Lower lobe of right lung (tissue), 2 donors: ENCODE data around the gene BLTP2. TPM values are rescaled to one million over a fixed set of nuclear protein-coding genes. Genes with fewer than 3 reads are reported as not detected.

Experiments
- ATAC-seq, 2 donors: fragments of 200-7000 bp; cut with Tn5 transposase; one replicate each; pipeline ENCODE4 v1.9.1; 2020 to 2022; ENCODE audit warnings: mild to moderate bottlenecking in 2 of 2, moderate library complexity in 2 of 2
- DNase-seq: peaks from one replicate; pipeline ENCODE4 v3.0.0-alpha.2; 2020
- H3K27ac ChIP-seq: fragments of 200-600 bp; one replicate; pipeline ENCODE4 v1.8.0; 2022
- H3K27me3 ChIP-seq: fragments of 200-600 bp; one replicate; pipeline ENCODE4 v1.8.0; 2022; ENCODE audit warnings: low read depth
- H3K36me3 ChIP-seq: fragments of 200-600 bp; one replicate; pipeline ENCODE4 v1.8.0; 2022; ENCODE audit warnings: mild to moderate bottlenecking
- H3K4me1 ChIP-seq: fragments of 200-600 bp; one replicate; pipeline ENCODE4 v1.8.0; 2022
- H3K4me3 ChIP-seq: fragments of 200-600 bp; one replicate; pipeline ENCODE4 v1.8.0; 2022; ENCODE audit warnings: mild to moderate bottlenecking
- H3K9me3 ChIP-seq: fragments of 200-600 bp; one replicate; pipeline ENCODE4 v1.8.0; 2022
- CTCF ChIP-seq: fragments of 200-600 bp; IDR thresholded peaks from one replicate; pipeline ENCODE4 v1.8.0; 2022; ENCODE audit warnings: antibody characterized with exemption, mild to moderate bottlenecking
- intact Hi-C: fragments of 100-400 bp; cut with DNase I; formaldehyde crosslinking; loops from one replicate; pipeline ENCODE4 v1.11.0; 2022
- long read RNA-seq: library from polyadenylated mRNA; unstranded; transcript quantifications from one replicate; pipeline ENCODE4 v2.0.0, GENCODE V29; 2021
- total RNA-seq: library from RNA; stranded (reverse); fragmentation: NEBNext Ultra II Directional; extraction: Animal tissue kit (Norgen Biotek cat#: 25700); gene quantifications from one replicate; pipeline ENCODE4 v1.2.1, GENCODE V29; 2021
- donor health status: DM: no; HTN: yes; CAD: no; lungs with severe emphysema.

The BLTP2 gene
- total RNA-seq = 138 TPM
- long read RNA-seq, full-length matches to known transcripts = 12 of 80 reads
- long read RNA-seq, partial matches to known transcripts = 58 of 80 reads
- long read RNA-seq, other reads (novel, unspliced or antisense) = 10 of 80 reads

- Histone ChIP-seq H3K36me3 (peaks cover 56% of the 10 kb centered on the region), H3K4me3 (peak within 1 kb of the TSS; percentile 88)
These were observed at the start of gene BLTP2 for GRCh38 chr17:28644787-28645575. Gene BLTP2, minus strand, starts transcription at chr17:28645158. Its CDS starts 102 bp downstream, at chr17:28645056.

DNA sequence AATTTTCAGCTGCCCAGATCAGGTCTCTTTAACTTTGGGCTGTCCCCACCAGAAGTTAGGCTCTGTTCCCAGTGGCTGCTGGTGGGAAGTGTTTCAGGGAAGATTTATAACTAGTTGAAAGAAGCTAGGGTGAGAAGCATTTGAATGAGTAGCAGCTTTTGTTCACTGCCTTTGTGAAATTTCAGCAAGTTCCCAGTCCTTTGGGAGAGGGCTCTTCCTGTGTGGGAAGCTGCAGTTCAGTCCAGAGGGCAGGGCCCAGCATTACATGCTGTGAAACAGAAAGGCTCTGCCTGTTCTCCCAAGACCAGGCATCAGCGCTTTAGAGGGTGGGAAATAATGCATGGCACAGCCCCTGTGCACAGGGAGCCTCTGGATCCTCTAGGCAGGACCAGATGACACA is 48.9 kb upstream of the BLTP2 start:
- no peaks in the 10 kb centered on the region for H3K4me1 ChIP-seq
- intact Hi-C loops = no loop called here
- DNase-seq (peak; percentile 6), ATAC-seq (no peak)
- no peak overlapping the region for H3K4me3 ChIP-seq
- TF ChIP-seq CTCF = no peak
- peaks cover 100% of the 10 kb centered on the region for H3K36me3 ChIP-seq
- no peaks in the 10 kb centered on the region for H3K9me3 ChIP-seq
- H3K27me3 ChIP-seq = no peaks in the 10 kb centered on the region
- H3K27ac ChIP-seq = no peak overlapping the region

More at GRCh38 chr17:28644787-28645575, at the start of gene BLTP2:
- ATAC-seq = peak; percentile 99
- intact Hi-C loops = no loop called here
- DNase-seq = peak; percentile 98
- Histone ChIP-seq H3K9me3 (no peaks in the 10 kb centered on the region), H3K27me3 (no peaks in the 10 kb centered on the region), H3K4me1 (peaks cover 41% of the 10 kb centered on the region), H3K27ac (peak within 1 kb of the TSS; percentile 95)
- no peak for TF ChIP-seq CTCF

DNA sequence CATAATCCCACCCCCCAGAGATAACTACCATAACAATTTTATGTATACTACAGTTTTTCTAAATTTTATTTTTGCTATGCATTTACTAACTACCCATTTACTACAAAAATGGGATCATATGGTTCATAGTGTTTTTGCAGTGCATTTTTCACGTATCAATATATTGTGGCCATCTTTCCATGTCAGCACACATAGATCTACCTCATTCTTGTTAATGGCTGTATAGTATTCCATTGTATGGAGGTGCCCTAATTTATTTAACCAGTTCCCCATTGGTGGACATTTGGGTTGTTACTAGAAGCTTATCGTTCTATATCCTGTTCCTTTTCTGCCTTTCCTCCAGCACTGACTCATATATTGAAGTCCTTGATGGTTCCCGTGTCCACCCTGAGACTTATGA is 44.1 kb upstream of the BLTP2 start:
- H3K27ac ChIP-seq = no peak overlapping the region
- no peak overlapping the region for H3K4me3 ChIP-seq
- no peaks in the 10 kb centered on the region for H3K9me3 ChIP-seq
- no peak for TF ChIP-seq CTCF
- intact Hi-C loops = no loop called here
- no peak for ATAC-seq
- peaks cover 100% of the 10 kb centered on the region for H3K36me3 ChIP-seq
- no peaks in the 10 kb centered on the region for H3K4me1 ChIP-seq
- H3K27me3 ChIP-seq = no peaks in the 10 kb centered on the region
- DNase-seq = no peak

- TF ChIP-seq CTCF = no peak
- Histone ChIP-seq H3K36me3 (peaks cover 100% of the 10 kb centered on the region), H3K27me3 (no peaks in the 10 kb centered on the region), H3K9me3 (no peaks in the 10 kb centered on the region), H3K27ac (no peak overlapping the region), H3K4me1 (no peaks in the 10 kb centered on the region), H3K4me3 (no peak overlapping the region)
- intact Hi-C loops = no loop called here
- no peak for ATAC-seq
- DNase-seq = no peak
These were observed 43.5 kb upstream of the BLTP2 start for GRCh38 chr17:28688481-28688880.

- DNase-seq (no peak), ATAC-seq (no peak)
- H3K36me3 ChIP-seq = peaks cover 100% of the 10 kb centered on the region
- H3K4me1 ChIP-seq = no peaks in the 10 kb centered on the region
- H3K9me3 ChIP-seq = no peaks in the 10 kb centered on the region
- intact Hi-C loops = no loop called here
- H3K4me3 ChIP-seq = no peak overlapping the region
- TF ChIP-seq CTCF = no peak
- H3K27ac ChIP-seq = no peak overlapping the region
- H3K27me3 ChIP-seq = no peaks in the 10 kb centered on the region
These were observed 41.3 kb upstream of the BLTP2 start for GRCh38 chr17:28686296-28686695.
